WERI-Rb-1 (cell line): Measurements from ENCODE around the gene PCSK5.

Experiments used
- DNase-seq: peaks from one replicate; pipeline ENCODE4 v3.0.0-alpha.2; 2020
- H3K27ac ChIP-seq: fragments of 250-450 bp; sonication (Bioruptor Pico); 2 replicates; pipeline ENCODE4 v1.5.1; 2020; ENCODE audit warnings: mild to moderate bottlenecking, moderate library complexity
- H3K27me3 ChIP-seq: fragments of 250-450 bp; sonication (Bioruptor Pico); 2 replicates; pipeline ENCODE4 v1.5.1; 2021; ENCODE audit warnings: mild to moderate bottlenecking, low read depth, moderate library complexity; ENCODE audit not compliant: insufficient read depth, severe bottlenecking
- H3K36me3 ChIP-seq: fragments of 250-450 bp; sonication (Bioruptor Pico); 2 replicates; pipeline ENCODE4 v1.5.1; 2020; ENCODE audit warnings: mild to moderate bottlenecking, moderate library complexity
- H3K4me3 ChIP-seq: 2 replicates; pipeline ENCODE4 v1.5.1; 2011; ENCODE audit warnings: low read depth, mild to moderate bottlenecking, control low read depth, low read length
- H3K9me3 ChIP-seq: fragments of 250-450 bp; sonication (Bioruptor Pico); 2 replicates; pipeline ENCODE4 v1.5.1; 2021; ENCODE audit warnings: mild to moderate bottlenecking, moderate library complexity; ENCODE audit not compliant: severe bottlenecking
- CTCF ChIP-seq: IDR thresholded peaks from 2 replicates; pipeline ENCODE4 v1.5.1; 2011; ENCODE audit warnings: low read depth, mild to moderate bottlenecking, control low read depth, inconsistent platforms, low read length

PCSK5 gene

DNA sequence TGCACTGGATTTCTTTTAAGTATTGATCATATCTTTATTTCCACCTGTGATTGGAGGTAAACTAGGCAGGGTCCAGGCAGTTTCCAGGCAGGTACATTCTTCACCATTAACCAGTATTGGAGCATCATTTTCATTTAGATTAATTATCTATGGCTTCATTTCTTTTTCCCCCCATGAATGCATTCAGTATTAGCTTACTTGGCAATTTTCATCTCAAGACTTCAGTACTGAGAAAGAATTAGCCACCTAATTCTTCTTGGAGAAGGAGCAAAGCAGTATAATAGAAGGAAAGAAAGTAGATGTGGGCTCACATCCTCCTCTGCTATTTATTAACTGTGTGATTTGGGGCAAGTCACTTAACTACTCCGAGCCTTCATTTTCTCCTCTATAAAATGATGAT lies 295.0 kb downstream of the PCSK5 start:
- no peaks in the 10 kb centered on the region for H3K9me3 ChIP-seq
- H3K27me3 ChIP-seq, result no peaks in the 10 kb centered on the region
- no peaks in the 10 kb centered on the region for H3K36me3 ChIP-seq
- TF ChIP-seq CTCF, result no peak
- no peak overlapping the region for H3K4me3 ChIP-seq
- H3K27ac ChIP-seq, result no peak overlapping the region
- no peak for DNase-seq

DNA sequence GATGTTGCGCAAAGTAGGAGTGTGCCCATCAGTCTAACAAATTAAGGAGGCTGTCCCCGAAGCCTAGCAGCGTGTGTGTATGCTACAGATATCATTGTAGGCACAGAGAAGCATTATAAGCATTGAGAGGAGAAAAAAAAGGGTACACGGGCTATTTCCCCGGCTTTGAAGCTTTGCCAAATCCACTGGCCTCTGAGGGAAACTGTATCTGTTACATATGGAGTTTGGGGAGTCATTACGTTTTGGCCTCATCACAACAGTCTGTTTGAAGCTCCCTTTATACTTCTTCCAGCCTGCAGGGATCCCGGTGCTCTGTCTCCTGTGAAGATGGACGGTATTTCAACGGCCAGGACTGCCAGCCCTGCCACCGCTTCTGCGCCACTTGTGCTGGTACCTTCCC lies 297.8 kb downstream of the PCSK5 start:
- Histone ChIP-seq H3K27me3 (no peaks in the 10 kb centered on the region), H3K9me3 (no peaks in the 10 kb centered on the region), H3K27ac (no peak overlapping the region), H3K4me3 (no peak overlapping the region), H3K36me3 (no peaks in the 10 kb centered on the region)
- TF ChIP-seq CTCF, result no peak
- DNase-seq, result no peak

DNA sequence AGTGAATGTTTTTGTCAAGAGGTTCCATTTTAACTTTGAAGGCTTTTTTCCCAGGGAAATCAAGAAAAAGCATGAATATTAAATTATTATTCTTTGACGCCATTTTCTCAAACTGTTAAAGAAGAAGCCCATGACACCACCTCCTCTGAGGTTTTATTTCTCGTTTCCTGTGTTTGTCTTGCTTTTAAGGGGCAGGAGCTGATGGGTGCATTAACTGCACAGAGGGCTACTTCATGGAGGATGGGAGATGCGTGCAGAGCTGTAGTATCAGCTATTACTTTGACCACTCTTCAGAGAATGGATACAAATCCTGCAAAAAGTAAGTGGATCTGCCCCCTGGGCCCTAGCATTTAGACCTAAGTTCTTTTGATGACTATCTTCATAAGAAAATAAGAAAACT lies 298.4 kb downstream of the PCSK5 start:
- Histone ChIP-seq H3K36me3 (no peaks in the 10 kb centered on the region), H3K9me3 (no peaks in the 10 kb centered on the region), H3K27me3 (no peaks in the 10 kb centered on the region), H3K27ac (no peak overlapping the region), H3K4me3 (no peak overlapping the region)
- no peak for DNase-seq
- no peak for TF ChIP-seq CTCF

DNA sequence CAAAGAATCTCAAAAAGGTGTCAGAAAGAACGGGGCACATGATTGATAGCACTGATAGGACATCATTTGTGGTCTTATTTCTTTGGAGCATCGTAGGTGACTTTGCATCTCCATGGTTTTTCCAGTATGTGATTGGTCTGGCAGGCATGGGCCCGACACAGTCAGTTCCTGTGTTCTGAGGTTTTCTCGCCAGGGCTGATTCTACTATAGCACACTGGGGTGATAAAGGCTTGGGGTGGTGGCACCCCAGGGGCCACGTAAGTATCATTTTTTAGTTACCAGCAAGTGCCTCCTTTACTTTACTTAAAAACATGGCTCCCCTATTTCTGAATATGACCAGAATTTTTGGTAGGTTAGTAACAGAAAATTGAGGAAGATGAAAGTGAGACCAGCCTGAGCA lies 301.0 kb downstream of the PCSK5 start:
- DNase-seq, result no peak
- TF ChIP-seq CTCF, result no peak

GRCh38 chr9:76192013-76192412 lies 301.5 kb downstream of the PCSK5 start:
- no peak for DNase-seq
- Histone ChIP-seq H3K36me3 (no peaks in the 10 kb centered on the region), H3K4me3 (no peak overlapping the region), H3K27ac (no peak overlapping the region), H3K27me3 (no peaks in the 10 kb centered on the region), H3K9me3 (no peaks in the 10 kb centered on the region)
- no peak for TF ChIP-seq CTCF

More for the DNA sequence above, 301.0 kb downstream of the PCSK5 start:
- H3K9me3 ChIP-seq, result no peaks in the 10 kb centered on the region
- no peaks in the 10 kb centered on the region for H3K27me3 ChIP-seq
- no peak overlapping the region for H3K27ac ChIP-seq
- no peaks in the 10 kb centered on the region for H3K36me3 ChIP-seq
- no peak overlapping the region for H3K4me3 ChIP-seq

GRCh38 chr9:76194896-76195295 lies 304.4 kb downstream of the PCSK5 start:
- Histone ChIP-seq H3K9me3 (no peaks in the 10 kb centered on the region), H3K4me3 (no peak overlapping the region), H3K27ac (no peak overlapping the region), H3K27me3 (no peaks in the 10 kb centered on the region), H3K36me3 (no peaks in the 10 kb centered on the region)
- no peak for DNase-seq
- TF ChIP-seq CTCF, result no peak
